GM12874 (cell line): ENCODE data around the gene MPHOSPH8.

Source experiments
- TF ChIP-seq, protein P1 (sequence below): IDR thresholded peaks from 2 replicates; pipeline ENCODE4 v1.5.1; 2011; ENCODE audit warnings: low read depth, mild to moderate bottlenecking, control low read depth, low read length, moderate library complexity; ENCODE audit not compliant: insufficient read depth

Gene MPHOSPH8

DNA sequence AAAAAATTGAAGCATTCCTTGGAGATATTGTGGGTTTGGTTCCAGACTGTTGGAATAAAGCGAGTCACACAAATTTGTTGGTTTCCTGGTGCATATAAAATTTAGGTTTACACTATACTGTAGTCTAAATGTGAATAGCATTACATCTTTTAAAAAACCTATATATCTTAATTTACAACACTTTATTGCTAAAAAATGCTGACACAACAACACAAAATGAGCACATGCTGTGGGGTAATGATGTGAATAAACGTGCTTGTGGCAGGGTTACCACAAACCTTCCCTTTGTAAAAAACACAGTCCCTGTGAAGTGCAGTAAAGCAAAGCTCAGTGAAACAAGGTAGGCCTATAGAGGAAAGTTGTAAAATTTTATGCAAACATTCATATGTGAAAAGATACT is 27.7 kb downstream of the MPHOSPH8 start:
- TF ChIP-seq, protein P1, sequence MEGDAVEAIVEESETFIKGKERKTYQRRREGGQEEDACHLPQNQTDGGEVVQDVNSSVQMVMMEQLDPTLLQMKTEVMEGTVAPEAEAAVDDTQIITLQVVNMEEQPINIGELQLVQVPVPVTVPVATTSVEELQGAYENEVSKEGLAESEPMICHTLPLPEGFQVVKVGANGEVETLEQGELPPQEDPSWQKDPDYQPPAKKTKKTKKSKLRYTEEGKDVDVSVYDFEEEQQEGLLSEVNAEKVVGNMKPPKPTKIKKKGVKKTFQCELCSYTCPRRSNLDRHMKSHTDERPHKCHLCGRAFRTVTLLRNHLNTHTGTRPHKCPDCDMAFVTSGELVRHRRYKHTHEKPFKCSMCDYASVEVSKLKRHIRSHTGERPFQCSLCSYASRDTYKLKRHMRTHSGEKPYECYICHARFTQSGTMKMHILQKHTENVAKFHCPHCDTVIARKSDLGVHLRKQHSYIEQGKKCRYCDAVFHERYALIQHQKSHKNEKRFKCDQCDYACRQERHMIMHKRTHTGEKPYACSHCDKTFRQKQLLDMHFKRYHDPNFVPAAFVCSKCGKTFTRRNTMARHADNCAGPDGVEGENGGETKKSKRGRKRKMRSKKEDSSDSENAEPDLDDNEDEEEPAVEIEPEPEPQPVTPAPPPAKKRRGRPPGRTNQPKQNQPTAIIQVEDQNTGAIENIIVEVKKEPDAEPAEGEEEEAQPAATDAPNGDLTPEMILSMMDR, result no peak

DNA sequence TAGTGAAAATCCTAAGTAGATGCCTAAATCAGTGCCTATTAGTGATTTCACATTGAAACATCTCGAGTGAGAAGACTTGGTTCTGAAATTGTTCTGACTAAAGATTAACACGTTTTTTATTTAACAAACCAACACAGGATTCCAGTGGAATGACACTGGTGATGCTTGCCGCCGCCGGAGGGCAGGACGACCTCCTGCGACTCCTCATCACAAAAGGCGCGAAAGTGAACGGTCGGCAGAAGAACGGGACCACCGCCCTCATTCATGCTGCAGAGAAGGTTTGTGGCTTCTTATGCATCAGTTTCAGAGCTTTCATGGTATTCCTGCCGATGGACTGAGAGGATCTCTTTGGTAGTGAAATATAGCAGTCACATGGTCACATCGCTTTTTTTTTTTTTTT is 28.1 kb downstream of the MPHOSPH8 start:
- TF ChIP-seq, protein P1, result no peak

DNA sequence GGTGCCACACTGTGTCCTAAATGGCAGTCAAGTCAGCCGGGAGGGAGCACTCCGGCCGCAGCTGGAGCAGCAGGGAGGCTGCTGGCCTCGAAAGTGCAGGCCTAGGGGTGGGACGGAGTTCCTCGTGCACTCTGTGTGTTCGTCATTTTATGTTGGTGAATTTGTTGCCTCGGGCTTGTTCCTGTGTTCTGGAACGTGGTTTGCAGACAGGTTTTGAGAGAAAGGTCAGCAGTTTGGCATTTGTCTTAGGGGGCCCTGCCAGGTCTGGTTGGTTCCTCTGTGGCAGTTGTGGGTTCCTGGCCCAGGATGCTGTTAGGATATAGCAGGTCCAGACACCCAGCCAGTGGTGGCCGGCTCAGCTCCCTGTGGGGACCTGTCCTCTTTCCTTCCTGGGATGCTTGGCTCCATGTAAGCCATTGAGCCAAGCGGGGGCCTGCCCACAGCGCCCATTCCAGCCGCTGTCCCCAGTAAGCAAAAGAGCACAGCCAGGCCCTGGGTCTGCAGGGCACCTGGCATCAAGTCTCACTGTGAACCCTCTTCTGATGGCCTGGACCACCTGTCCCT is 30.0 kb downstream of the MPHOSPH8 start:
- TF ChIP-seq, protein P1, result no peak

DNA sequence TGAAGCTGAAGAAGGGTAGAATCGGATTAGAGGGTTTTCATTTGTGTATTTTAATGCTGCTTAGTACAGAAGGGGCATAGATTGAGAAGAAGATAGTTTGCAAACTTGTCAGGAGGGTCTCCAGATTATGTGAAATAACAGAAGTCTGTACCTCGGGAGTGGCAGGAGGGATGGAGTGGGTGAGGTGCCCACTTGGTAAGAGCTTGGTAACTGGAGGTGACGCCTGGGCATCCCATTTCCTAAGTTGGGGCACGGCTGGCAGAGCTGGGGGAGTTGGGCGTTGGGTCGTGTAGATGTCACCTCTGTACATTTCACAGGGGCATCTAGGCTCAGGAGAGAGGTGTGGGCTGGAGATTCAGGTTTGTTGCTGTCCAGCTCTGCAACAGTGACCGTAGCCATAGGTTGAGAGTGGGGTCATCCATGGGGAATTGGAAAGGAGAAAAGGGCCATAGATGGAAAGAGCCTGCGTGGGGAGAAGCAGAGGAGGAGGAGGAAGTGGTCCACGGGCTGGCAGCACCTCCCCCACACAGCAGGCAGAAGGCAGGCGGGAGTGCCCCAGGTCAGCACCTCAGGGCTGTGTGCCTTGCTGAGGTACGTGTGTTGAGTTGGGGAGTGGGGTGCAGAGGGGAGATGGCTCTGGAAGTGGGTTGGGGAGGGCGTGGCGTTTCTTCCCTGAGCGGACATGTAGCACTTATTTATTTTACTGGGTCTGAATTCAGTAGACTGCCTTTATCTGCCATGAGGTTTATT is 31.2 kb downstream of the MPHOSPH8 start:
- TF ChIP-seq, protein P1, result no peak

DNA sequence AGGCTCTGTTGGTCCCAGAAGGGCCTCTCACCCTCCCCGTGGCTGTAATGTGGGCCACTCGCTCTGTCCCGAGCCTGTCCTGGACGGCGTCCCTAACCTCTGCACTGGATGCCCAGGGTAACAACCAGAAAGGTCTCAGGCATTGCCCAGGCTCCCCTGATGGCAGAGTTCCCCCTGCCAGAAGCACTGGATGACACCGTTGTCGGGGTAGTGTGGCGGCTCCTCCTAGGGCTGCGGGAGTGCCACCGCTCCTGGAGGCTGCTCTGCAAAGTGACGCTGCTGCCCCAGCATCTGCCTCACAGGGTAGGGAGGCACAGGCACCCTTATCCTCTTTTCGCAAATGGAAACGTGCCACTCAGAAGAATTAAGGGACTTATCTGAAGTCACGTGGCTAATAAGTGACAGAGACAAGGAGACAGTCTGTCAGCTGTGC is 32.0 kb downstream of the MPHOSPH8 start:
- TF ChIP-seq, protein P1, result no peak

DNA sequence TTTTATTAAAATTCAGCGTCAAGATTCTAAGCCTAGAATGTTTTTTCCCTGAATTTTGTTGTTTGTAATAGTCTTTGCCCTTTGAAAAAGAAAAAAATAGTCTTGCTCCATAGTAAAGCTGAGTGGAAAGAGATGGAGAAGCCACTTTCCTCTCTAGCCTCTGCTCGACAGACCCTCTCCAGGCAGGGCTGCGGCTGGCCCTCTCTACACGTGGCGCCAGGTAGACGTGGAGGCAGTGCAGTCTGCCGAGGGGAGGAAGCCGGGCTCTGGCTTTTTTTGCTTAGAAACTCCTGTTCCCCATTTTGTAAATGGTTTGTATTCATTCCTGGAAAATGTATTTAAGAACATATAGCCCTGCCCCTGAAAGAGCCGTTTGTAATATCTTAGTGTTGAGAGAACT is 35.3 kb downstream of the MPHOSPH8 start:
- TF ChIP-seq, protein P1, result no peak

DNA sequence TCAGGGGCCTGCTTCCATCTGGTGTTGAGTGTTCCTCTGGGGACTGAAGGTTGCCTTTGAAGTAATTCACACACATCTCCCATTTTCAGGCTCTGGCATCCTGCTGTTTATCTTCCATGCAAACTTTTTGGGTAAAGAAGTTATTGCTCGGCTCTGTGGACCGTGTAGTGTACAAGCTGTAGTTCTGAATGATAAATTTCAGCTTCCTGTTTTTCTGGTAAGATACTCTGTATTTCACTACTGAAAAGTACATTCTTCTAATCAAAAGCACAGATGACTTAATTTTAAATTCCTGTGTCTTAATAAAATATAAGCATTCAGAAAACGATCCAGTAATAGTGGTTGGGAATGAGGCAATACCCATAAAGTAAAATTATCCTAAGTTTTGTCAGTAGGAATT is 36.7 kb downstream of the MPHOSPH8 start:
- TF ChIP-seq, protein P1, result no peak
